BE2C (cell line): Measurements from ENCODE around the gene ZNF148.

ENCODE experiments used
- DNase-seq: peaks from one replicate; pipeline ENCODE4 v3.0.0-alpha.2; 2020
- H3K27me3 ChIP-seq: fragments of 250-450 bp; sonication (Bioruptor Pico); 2 replicates; pipeline ENCODE4 v1.5.1; 2020; ENCODE audit warnings: mild to moderate bottlenecking
- H3K36me3 ChIP-seq: fragments of 250-450 bp; sonication (Bioruptor Pico); 2 replicates; pipeline ENCODE4 v1.5.1; 2020; ENCODE audit warnings: mild to moderate bottlenecking
- H3K4me1 ChIP-seq: fragments of 250-450 bp; sonication (Bioruptor Pico); 2 replicates; pipeline ENCODE4 v1.5.1; 2020
- H3K4me3 ChIP-seq: 2 replicates; pipeline ENCODE4 v1.5.1; 2011; ENCODE audit warnings: low read depth, low read length
- H3K9me3 ChIP-seq: fragments of 250-450 bp; sonication (Bioruptor Pico); 2 replicates; pipeline ENCODE4 v1.5.1; 2020
- CTCF ChIP-seq: IDR thresholded peaks from 2 replicates; pipeline ENCODE4 v1.5.1; 2012; ENCODE audit warnings: mild to moderate bottlenecking, low read depth, low read length

ZNF148 gene

GRCh38 chr3:125313060-125313635, 62.0 kb downstream of the ZNF148 start:
- peaks cover 47% of the 10 kb centered on the region for H3K36me3 ChIP-seq
- TF ChIP-seq CTCF: no peak
- no peak for DNase-seq
- no peak overlapping the region for H3K4me3 ChIP-seq
- no peaks in the 10 kb centered on the region for H3K27me3 ChIP-seq
- H3K4me1 ChIP-seq: peaks cover 3% of the 10 kb centered on the region; the same call in 1 of the 2 replicates
- peaks cover 3% of the 10 kb centered on the region; the same call in 1 of the 2 replicates for H3K9me3 ChIP-seq

- TF ChIP-seq CTCF: no peak
- DNase-seq: no peak
- H3K36me3 ChIP-seq: peaks cover 51% of the 10 kb centered on the region
- H3K4me3 ChIP-seq: no peak overlapping the region
- H3K27me3 ChIP-seq: no peaks in the 10 kb centered on the region
- H3K9me3 ChIP-seq: peaks cover 3% of the 10 kb centered on the region; the same call in 1 of the 2 replicates
- no peaks in the 10 kb centered on the region for H3K4me1 ChIP-seq
Observed at GRCh38 chr3:125310623-125311081, 64.5 kb downstream of the ZNF148 start.

GRCh38 chr3:125309476-125309875, 65.6 kb downstream of the ZNF148 start:
- TF ChIP-seq CTCF: no peak

GRCh38 chr3:125306620-125307019, 68.5 kb downstream of the ZNF148 start:
- Histone ChIP-seq H3K36me3 (peaks cover 22% of the 10 kb centered on the region), H3K4me1 (no peaks in the 10 kb centered on the region), H3K27me3 (no peaks in the 10 kb centered on the region), H3K4me3 (no peak overlapping the region), H3K9me3 (peaks cover 3% of the 10 kb centered on the region; the same call in 1 of the 2 replicates)
- no peak for DNase-seq
- TF ChIP-seq CTCF: no peak

More at GRCh38 chr3:125309476-125309875, 65.6 kb downstream of the ZNF148 start:
- H3K9me3 ChIP-seq: peaks cover 3% of the 10 kb centered on the region; the same call in 1 of the 2 replicates
- no peak for DNase-seq
- H3K4me1 ChIP-seq: no peaks in the 10 kb centered on the region
- peaks cover 47% of the 10 kb centered on the region for H3K36me3 ChIP-seq
- H3K27me3 ChIP-seq: no peaks in the 10 kb centered on the region
- H3K4me3 ChIP-seq: no peak overlapping the region

GRCh38 chr3:125302932-125303331, 72.2 kb downstream of the ZNF148 start:
- no peak for TF ChIP-seq CTCF
- no peak for DNase-seq
- Histone ChIP-seq H3K4me3 (no peak overlapping the region), H3K4me1 (no peaks in the 10 kb centered on the region), H3K27me3 (no peaks in the 10 kb centered on the region), H3K9me3 (no peaks in the 10 kb centered on the region), H3K36me3 (peaks cover 1% of the 10 kb centered on the region; the same call in 1 of the 2 replicates)

- H3K4me1 ChIP-seq: no peaks in the 10 kb centered on the region
- no peaks in the 10 kb centered on the region for H3K27me3 ChIP-seq
- H3K9me3 ChIP-seq: no peaks in the 10 kb centered on the region
- H3K36me3 ChIP-seq: no peaks in the 10 kb centered on the region; the same call in 1 of the 2 replicates
- DNase-seq: no peak
- TF ChIP-seq CTCF: no peak
- no peak overlapping the region for H3K4me3 ChIP-seq
Observed at GRCh38 chr3:125300416-125300815, 74.7 kb downstream of the ZNF148 start.
